SU-DHL-6 (cell line): ENCODE data around the gene HDAC3.

Source experiments
- H2AFZ ChIP-seq: fragments of 200-600 bp; sonication (generic); 2 replicates; pipeline ENCODE4 v1.6.1; 2014; ENCODE audit warnings: low read depth, mild to moderate bottlenecking, moderate library complexity, mixed read lengths, antibody characterized with exemption, low read length; ENCODE audit not compliant: severe bottlenecking
- H3F3A ChIP-seq: fragments of 200-600 bp; shearing (Covaris generic); 2 replicates; pipeline ENCODE4 v1.6.0; 2016; ENCODE audit warnings: antibody characterized with exemption, mild to moderate bottlenecking; ENCODE audit not compliant: insufficient read depth
- H3K27ac ChIP-seq: fragments of 200-600 bp; sonication (generic); 2 replicates; pipeline ENCODE4 v1.5.1; 2016; ENCODE audit warnings: low read depth, mild to moderate bottlenecking, low read length, moderate library complexity, mixed read lengths
- H3K27me3 ChIP-seq: fragments of 200-600 bp; sonication (generic), shearing (Covaris generic); 2 replicates; pipeline ENCODE4 v1.6.0; 2014; ENCODE audit warnings: mild to moderate bottlenecking, low read length
- H3K36me3 ChIP-seq: fragments of 200-600 bp; sonication (generic); 2 replicates; pipeline ENCODE4 v1.6.1; 2014; ENCODE audit warnings: mild to moderate bottlenecking, low read length, mixed read lengths
- H3K4me2 ChIP-seq: fragments of 300-600, 200-600 bp; shearing (Covaris generic), sonication (generic); 2 replicates; pipeline ENCODE4 v1.6.0; 2014; ENCODE audit warnings: low read length, low read depth, mild to moderate bottlenecking; ENCODE audit not compliant: poor library complexity, severe bottlenecking
- H3K4me3 ChIP-seq: fragments of 200-600 bp; sonication (generic); 2 replicates; pipeline ENCODE4 v1.5.1; 2014; ENCODE audit warnings: antibody characterized with exemption, low read length, mild to moderate bottlenecking, mixed read lengths; ENCODE audit not compliant: insufficient read depth, poor library complexity, severe bottlenecking
- H3K79me2 ChIP-seq: fragments of 200-600 bp; sonication (generic); 2 replicates; pipeline ENCODE4 v1.6.1; 2014; ENCODE audit warnings: mild to moderate bottlenecking, low read length, moderate library complexity; ENCODE audit not compliant: insufficient read depth
- H3K9ac ChIP-seq: fragments of 200-600 bp; sonication (generic); 2 replicates; pipeline ENCODE4 v1.7.0; 2014; ENCODE audit warnings: mild to moderate bottlenecking, low read length
- H3K9me2 ChIP-seq: fragments of 200-600 bp; sonication (generic); replicated peaks from 2 replicates; pipeline ENCODE4 v1.6.1; 2014; ENCODE audit warnings: low read length; ENCODE audit not compliant: insufficient read depth
- H3K9me3 ChIP-seq: fragments of 200-600 bp; sonication (generic); 2 replicates; pipeline ENCODE4 v1.6.1; 2014; ENCODE audit warnings: low read length, mixed read lengths; ENCODE audit not compliant: insufficient read depth
- H4K20me1 ChIP-seq: fragments of 200-600 bp; sonication (generic); 2 replicates; pipeline ENCODE4 v1.6.1; 2014; ENCODE audit warnings: low read depth, mild to moderate bottlenecking, antibody characterized with exemption, low read length, moderate library complexity, mixed read lengths
- CTCF ChIP-seq: fragments of 200-600 bp; sonication (generic); IDR thresholded peaks from one replicate; pipeline ENCODE4 v1.5.1; 2017; ENCODE audit warnings: antibody characterized with exemption, mild to moderate bottlenecking, low read length, moderate library complexity; ENCODE audit not compliant: insufficient read depth, poor library complexity, severe bottlenecking
- EZH2phosphoT487 ChIP-seq: fragments of 200-600 bp; sonication (generic), shearing (Covaris generic); conservative IDR thresholded peaks from 2 replicates; pipeline ENCODE4 v1.6.1; 2018; ENCODE audit warnings: mild to moderate bottlenecking, antibody characterized with exemption, low read length, moderate library complexity, mixed read lengths

Gene HDAC3

DNA sequence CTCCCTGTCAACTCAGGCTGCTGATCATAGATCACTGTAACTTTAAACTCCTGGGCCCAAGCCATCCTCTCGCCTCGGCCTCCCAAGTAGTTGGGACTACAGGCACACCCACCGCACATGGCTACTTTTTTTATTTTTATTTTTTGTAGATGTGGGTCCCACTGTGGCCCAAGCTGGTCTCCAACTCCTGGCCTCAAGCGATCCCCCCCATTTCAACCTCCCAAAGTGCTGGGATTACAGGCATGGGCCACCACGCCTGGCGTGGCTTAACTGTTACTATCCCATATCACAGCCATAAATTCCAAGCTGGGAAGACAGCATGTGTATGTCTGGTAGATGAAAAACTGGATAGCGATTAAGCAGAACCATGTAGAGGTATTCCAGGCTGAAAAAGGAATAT, 1.0 kb downstream of the HDAC3 start:
- H3K9me3 ChIP-seq = no peaks in the 10 kb centered on the region
- peak overlapping the region; percentile 71 for H3K4me2 ChIP-seq
- peaks cover 8% of the 10 kb centered on the region; the same call in 1 of the 2 replicates for H3F3A ChIP-seq
- H3K4me3 ChIP-seq = peak overlapping the region; percentile 97
- peaks cover 15% of the 10 kb centered on the region for H4K20me1 ChIP-seq
- no peak overlapping the region for H2AFZ ChIP-seq
- peaks cover 68% of the 10 kb centered on the region for H3K79me2 ChIP-seq
- no peaks in the 10 kb centered on the region for H3K27me3 ChIP-seq
- no peak overlapping the region for H3K27ac ChIP-seq
- H3K36me3 ChIP-seq = peaks cover 13% of the 10 kb centered on the region
- no peaks in the 10 kb centered on the region for H3K9me2 ChIP-seq
- H3K9ac ChIP-seq = peak overlapping the region; percentile 94
- TF ChIP-seq CTCF = no peak
- no peak for TF ChIP-seq EZH2phosphoT487

- peaks cover 77% of the 10 kb centered on the region for H3K79me2 ChIP-seq
- peak overlapping the region; percentile 71 for H3K4me2 ChIP-seq
- peaks cover 16% of the 10 kb centered on the region for H3K36me3 ChIP-seq
- H4K20me1 ChIP-seq = peaks cover 15% of the 10 kb centered on the region
- peak overlapping the region; percentile 94; the same call in 1 of the 2 replicates for H3K9ac ChIP-seq
- H3K9me2 ChIP-seq = no peaks in the 10 kb centered on the region
- H3K27me3 ChIP-seq = no peaks in the 10 kb centered on the region
- no peak overlapping the region for H3K4me3 ChIP-seq
- peaks cover 8% of the 10 kb centered on the region; the same call in 1 of the 2 replicates for H3F3A ChIP-seq
- H3K27ac ChIP-seq = no peak overlapping the region
- H2AFZ ChIP-seq = no peak overlapping the region
- H3K9me3 ChIP-seq = no peaks in the 10 kb centered on the region
- no peak for TF ChIP-seq EZH2phosphoT487
- TF ChIP-seq CTCF = no peak
These were observed 1.9 kb downstream of the HDAC3 start for GRCh38 chr5:141634720-141635119.

DNA sequence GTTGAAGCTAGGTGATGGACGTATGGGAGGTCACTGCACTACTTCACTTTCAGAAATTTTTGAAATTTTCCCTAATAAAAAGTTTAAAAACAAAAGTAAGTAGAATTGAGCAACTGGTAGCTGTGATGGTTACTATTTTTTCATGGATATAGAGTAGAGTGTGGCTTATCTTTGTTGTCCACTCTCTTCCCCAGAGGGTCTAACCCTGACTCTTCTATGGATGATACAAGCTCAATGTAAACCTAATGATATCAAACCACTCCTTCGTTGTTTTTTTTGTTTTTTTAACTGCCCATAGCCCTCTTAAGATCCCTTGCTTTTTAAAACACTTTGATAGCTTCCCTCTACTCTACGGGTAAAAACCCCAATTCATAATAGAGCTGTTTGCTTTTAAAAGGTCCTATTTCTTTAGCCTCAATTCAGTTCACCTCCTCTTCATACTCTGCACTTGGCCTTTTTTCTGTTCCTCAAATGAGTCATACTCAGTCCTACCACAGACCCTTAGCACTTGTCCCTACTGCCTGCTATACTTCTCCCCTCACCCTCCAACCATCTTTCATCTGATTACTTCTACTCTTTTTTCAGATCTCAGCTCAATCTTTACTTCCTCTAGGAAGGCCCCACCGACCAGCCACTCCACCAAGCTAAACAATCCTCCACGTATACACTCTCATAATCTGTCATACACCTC, 2.6 kb downstream of the HDAC3 start:
- no peak for TF ChIP-seq CTCF
- no peak for TF ChIP-seq EZH2phosphoT487
- peaks cover 7% of the 10 kb centered on the region; the same call in 1 of the 2 replicates for H3F3A ChIP-seq
- H3K9me3 ChIP-seq = no peaks in the 10 kb centered on the region
- H3K4me2 ChIP-seq = peak overlapping the region; percentile 71
- no peak overlapping the region for H3K9ac ChIP-seq
- H4K20me1 ChIP-seq = peaks cover 15% of the 10 kb centered on the region
- no peak overlapping the region for H3K4me3 ChIP-seq
- H3K9me2 ChIP-seq = no peaks in the 10 kb centered on the region
- peaks cover 78% of the 10 kb centered on the region for H3K79me2 ChIP-seq
- no peaks in the 10 kb centered on the region for H3K27me3 ChIP-seq
- H2AFZ ChIP-seq = no peak overlapping the region
- peaks cover 16% of the 10 kb centered on the region for H3K36me3 ChIP-seq
- no peak overlapping the region for H3K27ac ChIP-seq
